Measurements from ENCODE around the gene FAM163B.

The FAM163B gene

DNA sequence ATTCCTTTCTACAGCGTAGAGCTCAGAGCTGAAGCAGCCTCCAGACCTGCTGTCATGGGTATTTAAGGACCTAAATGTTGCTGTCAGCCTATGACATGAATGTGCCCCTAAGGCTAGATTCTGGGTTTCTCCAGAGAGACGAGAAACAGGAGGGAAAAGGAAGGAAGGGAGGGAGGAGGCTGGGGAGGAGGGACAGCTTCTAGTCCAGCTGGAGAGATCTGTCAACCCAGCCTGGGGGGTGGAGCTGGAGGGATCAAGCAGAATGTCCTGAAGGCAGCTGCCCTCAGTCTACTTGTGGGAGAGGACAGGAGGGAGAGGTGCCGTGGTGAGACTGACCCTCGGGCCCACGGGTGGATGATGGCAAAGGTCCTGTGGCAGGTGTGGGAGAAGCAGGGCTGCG is 25.9 kb upstream of the FAM163B start:
- no peak for ATAC-seq
- TF ChIP-seq ZNF70 (CRISPR knock-in tag; IDR thresholded peaks at IDR 0.05) (no peak), SNAI2 (CRISPR knock-in tag; IDR thresholded peaks at IDR 0.05) (no peak), CSDC2 (CRISPR knock-in tag; IDR thresholded peaks at IDR 0.05) (no peak), ESRRG (CRISPR knock-in tag; IDR thresholded peaks at IDR 0.05) (no peak), OSR1 (CRISPR knock-in tag; IDR thresholded peaks at IDR 0.05) (no peak), ARNTL (CRISPR knock-in tag; IDR thresholded peaks at IDR 0.05; ENCODE audit: borderline replicate concordance, low read depth) (no peak)
- TF ChIP-seq, protein P1, sequence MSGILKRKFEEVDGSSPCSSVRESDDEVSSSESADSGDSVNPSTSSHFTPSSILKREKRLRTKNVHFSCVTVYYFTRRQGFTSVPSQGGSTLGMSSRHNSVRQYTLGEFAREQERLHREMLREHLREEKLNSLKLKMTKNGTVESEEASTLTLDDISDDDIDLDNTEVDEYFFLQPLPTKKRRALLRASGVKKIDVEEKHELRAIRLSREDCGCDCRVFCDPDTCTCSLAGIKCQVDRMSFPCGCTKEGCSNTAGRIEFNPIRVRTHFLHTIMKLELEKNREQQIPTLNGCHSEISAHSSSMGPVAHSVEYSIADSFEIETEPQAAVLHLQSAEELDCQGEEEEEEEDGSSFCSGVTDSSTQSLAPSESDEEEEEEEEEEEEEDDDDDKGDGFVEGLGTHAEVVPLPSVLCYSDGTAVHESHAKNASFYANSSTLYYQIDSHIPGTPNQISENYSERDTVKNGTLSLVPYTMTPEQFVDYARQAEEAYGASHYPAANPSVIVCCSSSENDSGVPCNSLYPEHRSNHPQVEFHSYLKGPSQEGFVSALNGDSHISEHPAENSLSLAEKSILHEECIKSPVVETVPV (CRISPR knock-in tag; IDR thresholded peaks at IDR 0.05): no peak

GRCh38 chr9:133634081-133634691 is 25.0 kb upstream of the FAM163B start:
- TF ChIP-seq, protein P2, sequence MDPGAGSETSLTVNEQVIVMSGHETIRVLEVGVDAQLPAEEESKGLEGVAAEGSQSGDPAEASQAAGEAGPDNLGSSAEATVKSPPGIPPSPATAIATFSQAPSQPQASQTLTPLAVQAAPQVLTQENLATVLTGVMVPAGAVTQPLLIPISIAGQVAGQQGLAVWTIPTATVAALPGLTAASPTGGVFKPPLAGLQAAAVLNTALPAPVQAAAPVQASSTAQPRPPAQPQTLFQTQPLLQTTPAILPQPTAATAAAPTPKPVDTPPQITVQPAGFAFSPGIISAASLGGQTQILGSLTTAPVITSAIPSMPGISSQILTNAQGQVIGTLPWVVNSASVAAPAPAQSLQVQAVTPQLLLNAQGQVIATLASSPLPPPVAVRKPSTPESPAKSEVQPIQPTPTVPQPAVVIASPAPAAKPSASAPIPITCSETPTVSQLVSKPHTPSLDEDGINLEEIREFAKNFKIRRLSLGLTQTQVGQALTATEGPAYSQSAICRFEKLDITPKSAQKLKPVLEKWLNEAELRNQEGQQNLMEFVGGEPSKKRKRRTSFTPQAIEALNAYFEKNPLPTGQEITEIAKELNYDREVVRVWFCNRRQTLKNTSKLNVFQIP (CRISPR knock-in tag; IDR thresholded peaks at IDR 0.05; ENCODE audit: borderline replicate concordance, low read depth): no peak
- TF ChIP-seq ISL1 (CRISPR knock-in tag; IDR thresholded peaks at IDR 0.05): no peak
- TF ChIP-seq ESRRG (CRISPR knock-in tag; IDR thresholded peaks at IDR 0.05): no peak
- TF ChIP-seq ZFP3 (CRISPR knock-in tag; IDR thresholded peaks at IDR 0.05): no peak
- no peak for TF ChIP-seq ARNTL (CRISPR knock-in tag; IDR thresholded peaks at IDR 0.05; ENCODE audit: borderline replicate concordance, low read depth)
- no peak for TF ChIP-seq TOX (CRISPR knock-in tag; IDR thresholded peaks at IDR 0.05; ENCODE audit: borderline replicate concordance)
- TF ChIP-seq OSR1 (CRISPR knock-in tag; IDR thresholded peaks at IDR 0.05): no peak
- no peak for TF ChIP-seq ZNF70 (CRISPR knock-in tag; IDR thresholded peaks at IDR 0.05)
- no peak for TF ChIP-seq PATZ1 (CRISPR knock-in tag; IDR thresholded peaks at IDR 0.05; ENCODE audit: borderline replicate concordance)
- TF ChIP-seq BACH2 (CRISPR knock-in tag; IDR thresholded peaks at IDR 0.05; ENCODE audit: borderline replicate concordance): no peak
- TF ChIP-seq RARB (CRISPR knock-in tag; IDR thresholded peaks at IDR 0.05): no peak
- no peak for TF ChIP-seq TCF4 (CRISPR knock-in tag; IDR thresholded peaks at IDR 0.05; ENCODE audit: borderline replicate concordance)
- no peak for TF ChIP-seq CSDC2 (CRISPR knock-in tag; IDR thresholded peaks at IDR 0.05)
- no peak for TF ChIP-seq TSHZ2 (CRISPR knock-in tag; IDR thresholded peaks at IDR 0.05)
- no peak for TF ChIP-seq CREB5 (CRISPR knock-in tag; IDR thresholded peaks at IDR 0.05; ENCODE audit: low read depth)
- TF ChIP-seq ZC3H10 (CRISPR knock-in tag; IDR thresholded peaks at IDR 0.05): no peak
- TF ChIP-seq SNAI2 (CRISPR knock-in tag; IDR thresholded peaks at IDR 0.05): no peak
- no peak for TF ChIP-seq ZNF565 (CRISPR knock-in tag; conservative IDR thresholded peaks at IDR 0.05; ENCODE audit: low read depth)
- ATAC-seq: no peak

DNA sequence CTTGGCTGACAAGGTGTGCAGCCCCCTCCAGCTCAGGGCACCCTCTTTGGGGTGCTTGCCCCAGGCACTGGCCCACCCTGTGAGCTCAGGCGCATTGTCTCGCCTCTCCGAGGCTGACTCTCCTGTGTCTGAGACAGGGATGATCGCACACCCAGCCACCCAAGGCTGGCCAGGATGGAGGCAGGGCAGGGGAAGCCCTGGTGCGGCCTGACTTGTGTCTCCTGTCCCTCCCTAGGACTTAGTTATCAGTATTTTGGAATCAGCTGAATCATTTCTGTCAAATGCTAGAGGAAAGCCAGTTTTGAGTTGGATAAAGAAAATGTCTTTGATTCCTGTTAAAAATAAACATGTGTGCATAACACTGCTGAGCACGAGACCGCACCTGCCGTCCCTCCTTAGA is 24.5 kb upstream of the FAM163B start:
- TF ChIP-seq ZC3H10 (CRISPR knock-in tag; IDR thresholded peaks at IDR 0.05) (no peak), GLIS3 (CRISPR knock-in tag; IDR thresholded peaks at IDR 0.05) (no peak), ARNTL (CRISPR knock-in tag; IDR thresholded peaks at IDR 0.05; ENCODE audit: borderline replicate concordance, low read depth) (no peak), TOX (CRISPR knock-in tag; IDR thresholded peaks at IDR 0.05; ENCODE audit: borderline replicate concordance) (no peak), CREB5 (CRISPR knock-in tag; IDR thresholded peaks at IDR 0.05; ENCODE audit: low read depth) (no peak), ESRRG (CRISPR knock-in tag; IDR thresholded peaks at IDR 0.05) (no peak), PATZ1 (CRISPR knock-in tag; IDR thresholded peaks at IDR 0.05; ENCODE audit: borderline replicate concordance) (no peak), SNAI2 (CRISPR knock-in tag; IDR thresholded peaks at IDR 0.05) (no peak), RARB (CRISPR knock-in tag; IDR thresholded peaks at IDR 0.05) (no peak), ZFP30 (CRISPR knock-in tag; IDR thresholded peaks at IDR 0.05) (no peak), ZNF565 (CRISPR knock-in tag; conservative IDR thresholded peaks at IDR 0.05; ENCODE audit: low read depth) (no peak)
- TF ChIP-seq, protein P2 (CRISPR knock-in tag; IDR thresholded peaks at IDR 0.05; ENCODE audit: borderline replicate concordance, low read depth): no peak
- ATAC-seq: no peak
